HG02943 (cell line): ENCODE measurements around the gene PRKCH.
"Not testable (repeated sequence)": the region's sequence is repeated elsewhere in the genome, so short reads cannot be mapped to it uniquely, and the experiment has no call there.

ENCODE experiments used
- ATAC-seq: cut with Tn5 transposase; IDR thresholded peaks from one replicate; pipeline ENCODE4 v1.9.1; 2021; ENCODE audit warnings: mild to moderate bottlenecking, low read depth, moderate library complexity; ENCODE audit not compliant: unreplicated experiment

Gene PRKCH

GRCh38 chr14:61304688-61305087 lies 16.7 kb upstream of the PRKCH start:
- no peak for ATAC-seq

- ATAC-seq, result no peak
Observed at GRCh38 chr14:61308198-61308597, 13.2 kb upstream of the PRKCH start.

GRCh38 chr14:61308701-61309100 lies 12.7 kb upstream of the PRKCH start:
- ATAC-seq, result not testable (repeated sequence)

- no peak for ATAC-seq
Observed at GRCh38 chr14:61315313-61315712, 6.1 kb upstream of the PRKCH start.

GRCh38 chr14:61319086-61319485 lies 2.3 kb upstream of the PRKCH start:
- no peak for ATAC-seq

GRCh38 chr14:61319706-61320105 lies 1.7 kb upstream of the PRKCH start:
- no peak for ATAC-seq

GRCh38 chr14:61320170-61320569 lies 1.2 kb upstream of the PRKCH start:
- ATAC-seq, result not testable (repeated sequence)

- no peak for ATAC-seq
Observed at GRCh38 chr14:61320806-61321384, 484 bp upstream of the PRKCH start.

GRCh38 chr14:61322011-61322798 lies 826 bp downstream of the PRKCH start:
- ATAC-seq, result no peak

GRCh38 chr14:61322799-61323290 lies 1.5 kb downstream of the PRKCH start:
- ATAC-seq, result no peak

GRCh38 chr14:61323970-61324369 lies 2.6 kb downstream of the PRKCH start:
- no peak for ATAC-seq

GRCh38 chr14:61325166-61325565 lies 3.8 kb downstream of the PRKCH start:
- no peak for ATAC-seq

GRCh38 chr14:61326146-61326545 lies 4.8 kb downstream of the PRKCH start:
- ATAC-seq, result no peak

GRCh38 chr14:61326847-61327246 lies 5.5 kb downstream of the PRKCH start:
- ATAC-seq, result no peak

- ATAC-seq, result no peak
Observed at GRCh38 chr14:61328626-61329262, 7.4 kb downstream of the PRKCH start.

GRCh38 chr14:61329478-61330051 lies 8.2 kb downstream of the PRKCH start:
- no peak for ATAC-seq

GRCh38 chr14:61330511-61330910 lies 9.1 kb downstream of the PRKCH start:
- no peak for ATAC-seq

- no peak for ATAC-seq
Observed at GRCh38 chr14:61331992-61332657, 10.7 kb downstream of the PRKCH start.

- ATAC-seq, result no peak
Observed at GRCh38 chr14:61332658-61333029, 11.3 kb downstream of the PRKCH start.

- no peak for ATAC-seq
Observed at GRCh38 chr14:61333087-61333486, 11.7 kb downstream of the PRKCH start.

GRCh38 chr14:61334197-61334701 lies 12.9 kb downstream of the PRKCH start:
- ATAC-seq, result no peak
